ENCODE measurements around the gene ELF5. TPM values are rescaled to one million over a fixed set of nuclear protein-coding genes. Genes with fewer than 3 reads are reported as not detected.

ELF5 gene
- total RNA-seq, 1 experiment from 2014 or later = 0.11 TPM

DNA sequence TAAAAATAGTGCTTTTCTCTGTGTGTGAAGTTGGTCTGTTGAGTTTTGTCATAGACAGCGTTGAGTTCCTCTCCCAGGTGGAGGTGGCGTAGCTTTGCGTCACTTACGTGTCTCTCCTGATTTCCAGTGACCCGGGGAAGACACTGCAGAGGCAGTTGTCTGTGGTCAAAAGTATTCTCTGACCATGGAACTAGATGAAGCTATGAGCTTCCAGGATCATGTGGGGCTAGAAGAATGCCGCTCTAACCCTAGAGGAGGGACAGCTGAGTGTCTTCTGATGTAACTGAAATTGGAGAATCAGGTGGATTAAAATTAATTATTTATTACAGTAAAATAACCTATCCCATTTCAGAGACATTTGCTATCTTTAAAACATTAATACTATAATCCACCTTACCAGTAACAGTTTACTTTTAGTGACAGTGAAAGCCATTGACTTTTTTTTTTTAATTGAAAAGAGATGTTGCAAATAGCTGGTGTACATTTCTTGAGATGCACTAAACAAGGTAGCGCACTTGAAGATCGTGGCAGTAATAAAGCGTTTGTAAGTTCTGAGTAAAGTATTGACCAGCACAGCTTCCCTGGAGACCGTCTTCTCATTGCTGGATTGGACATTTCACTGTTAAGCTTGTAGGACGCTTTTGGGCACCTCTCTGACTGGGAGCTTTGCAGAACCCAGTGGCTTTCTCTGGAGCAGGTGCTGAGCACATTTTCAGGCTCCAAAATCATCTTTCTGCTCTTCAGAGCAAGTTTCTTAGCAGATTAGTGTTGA, 65.2 kb downstream of the ELF5 start:
- H3K27me3 ChIP-seq (ENCODE audit: low read length) = no peaks in the 10 kb centered on the region
- BruUV-seq (replicated peaks) = no TSS peak
- CTCF ChIA-PET = interaction anchor here (0.6 kb wide), 1 partner anchor 241 kb away, joined by 4 read pairs; no protein-coding TSS in a partner anchor
- no peak overlapping the region for H3K27ac ChIP-seq (ENCODE audit: low read length)
- H3K79me2 ChIP-seq (ENCODE audit: low read length) = peaks cover 43% of the 10 kb centered on the region
- H3K4me3 ChIP-seq (ENCODE audit: low read length) = no peak overlapping the region
- H3K36me3 ChIP-seq (ENCODE audit: low read depth, low read length) = peaks cover 31% of the 10 kb centered on the region
- no peak overlapping the region for H3K9ac ChIP-seq (ENCODE audit: low read length)
- no peaks in the 10 kb centered on the region for H3K9me3 ChIP-seq (ENCODE audit: low read length)
- H2AFZ ChIP-seq (ENCODE audit: low read length) = no peak overlapping the region
- no peak for ATAC-seq
- peaks cover 12% of the 10 kb centered on the region; the same call in 1 of the 2 replicates for H4K20me1 ChIP-seq (ENCODE audit: low read length)
- intact Hi-C loops (cut with micrococcal nuclease) = no loop called here
- no peak overlapping the region for H3K4me2 ChIP-seq (ENCODE audit: low read length)
- H3K9me2 ChIP-seq (replicated peaks; ENCODE audit: low read length) = no peaks in the 10 kb centered on the region
- TF ChIP-seq, protein P1, sequence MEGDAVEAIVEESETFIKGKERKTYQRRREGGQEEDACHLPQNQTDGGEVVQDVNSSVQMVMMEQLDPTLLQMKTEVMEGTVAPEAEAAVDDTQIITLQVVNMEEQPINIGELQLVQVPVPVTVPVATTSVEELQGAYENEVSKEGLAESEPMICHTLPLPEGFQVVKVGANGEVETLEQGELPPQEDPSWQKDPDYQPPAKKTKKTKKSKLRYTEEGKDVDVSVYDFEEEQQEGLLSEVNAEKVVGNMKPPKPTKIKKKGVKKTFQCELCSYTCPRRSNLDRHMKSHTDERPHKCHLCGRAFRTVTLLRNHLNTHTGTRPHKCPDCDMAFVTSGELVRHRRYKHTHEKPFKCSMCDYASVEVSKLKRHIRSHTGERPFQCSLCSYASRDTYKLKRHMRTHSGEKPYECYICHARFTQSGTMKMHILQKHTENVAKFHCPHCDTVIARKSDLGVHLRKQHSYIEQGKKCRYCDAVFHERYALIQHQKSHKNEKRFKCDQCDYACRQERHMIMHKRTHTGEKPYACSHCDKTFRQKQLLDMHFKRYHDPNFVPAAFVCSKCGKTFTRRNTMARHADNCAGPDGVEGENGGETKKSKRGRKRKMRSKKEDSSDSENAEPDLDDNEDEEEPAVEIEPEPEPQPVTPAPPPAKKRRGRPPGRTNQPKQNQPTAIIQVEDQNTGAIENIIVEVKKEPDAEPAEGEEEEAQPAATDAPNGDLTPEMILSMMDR (conservative IDR thresholded peaks at IDR 0.05; ENCODE audit: low read depth, low read length) = no peak
- TF ChIP-seq EZH2 (IDR thresholded peaks at IDR 0.05; ENCODE audit: low read length, unreplicated experiment) (no peak), EZH2phosphoT487 (IDR thresholded peaks at IDR 0.05; ENCODE audit: borderline replicate concordance, low read length) (no peak)
- POLR2A ChIA-PET (ENCODE audit: unreplicated experiment) = no interaction called here
- peaks cover 7% of the 10 kb centered on the region for H3K4me1 ChIP-seq (ENCODE audit: insufficient read depth, low read length)
- H3F3A ChIP-seq (ENCODE audit: low read length, unreplicated experiment) = no peaks in the 10 kb centered on the region
- DNase-seq = no peak

DNA sequence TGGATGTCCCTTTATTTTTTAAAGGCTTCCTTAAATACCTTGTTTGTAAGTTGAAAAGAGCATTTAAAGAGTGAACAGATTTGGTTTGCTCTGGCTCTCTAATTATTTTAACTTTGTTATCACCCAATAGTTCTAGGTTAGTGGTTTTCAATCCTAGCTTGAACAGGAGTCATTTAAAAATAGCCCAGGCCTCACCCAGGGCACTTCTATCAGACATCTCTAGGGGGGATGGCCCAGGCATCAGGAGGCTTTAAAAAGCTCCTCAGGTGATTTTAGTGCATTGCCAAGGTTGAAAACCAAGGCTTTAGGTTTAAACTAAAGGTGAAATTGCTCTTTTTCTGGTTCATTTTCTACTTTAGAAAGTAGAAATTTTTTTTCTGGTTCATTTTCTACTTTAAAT, 66.5 kb downstream of the ELF5 start:
- DNase-seq = no peak

More for the DNA sequence above, 66.5 kb downstream of the ELF5 start:
- Histone ChIP-seq H3K9me2 (replicated peaks; ENCODE audit: low read length) (no peaks in the 10 kb centered on the region), H3K9ac (ENCODE audit: low read length) (no peak overlapping the region), H4K20me1 (ENCODE audit: low read length) (peaks cover 12% of the 10 kb centered on the region; the same call in 1 of the 2 replicates), H3K79me2 (ENCODE audit: low read length) (peaks cover 52% of the 10 kb centered on the region), H3F3A (ENCODE audit: low read length, unreplicated experiment) (no peaks in the 10 kb centered on the region), H3K27me3 (ENCODE audit: low read length) (no peaks in the 10 kb centered on the region), H3K36me3 (ENCODE audit: low read depth, low read length) (peaks cover 23% of the 10 kb centered on the region), H3K27ac (ENCODE audit: low read length) (no peak overlapping the region), H3K9me3 (ENCODE audit: low read length) (no peaks in the 10 kb centered on the region), H3K4me1 (ENCODE audit: insufficient read depth, low read length) (peaks cover 16% of the 10 kb centered on the region), H2AFZ (ENCODE audit: low read length) (no peak overlapping the region), H3K4me2 (ENCODE audit: low read length) (no peak overlapping the region), H3K4me3 (ENCODE audit: low read length) (no peak overlapping the region)
- POLR2A ChIA-PET (ENCODE audit: unreplicated experiment) = no interaction called here
- intact Hi-C loops (cut with micrococcal nuclease) = no loop called here
- CTCF ChIA-PET = no interaction called here
- no peak for ATAC-seq
- TF ChIP-seq EZH2 (IDR thresholded peaks at IDR 0.05; ENCODE audit: low read length, unreplicated experiment) (no peak), EZH2phosphoT487 (IDR thresholded peaks at IDR 0.05; ENCODE audit: borderline replicate concordance, low read length) (no peak)
- TF ChIP-seq, protein P1 (conservative IDR thresholded peaks at IDR 0.05; ENCODE audit: low read depth, low read length) = no peak
- no TSS peak for BruUV-seq (replicated peaks)
